Measurements from ENCODE around the gene ADAMTS16.

GRCh38 chr5:5350101-5350500, 210.0 kb downstream of the ADAMTS16 start:
- no peak for TF ChIP-seq POLR2AphosphoS5 (IDR thresholded peaks at IDR 0.05)
- no peak for TF ChIP-seq CTCF (IDR thresholded peaks at IDR 0.05)
- TF ChIP-seq POLR2A (IDR thresholded peaks at IDR 0.05) = no peak
- TF ChIP-seq EP300 (IDR thresholded peaks at IDR 0.05) = no peak
